ENCODE measurements around the gene FBXO42.
"Not testable (repeated sequence)": the region's sequence is repeated elsewhere in the genome, so short reads cannot be mapped to it uniquely, and the experiment has no call there.

FBXO42 gene

GRCh38 chr1:16371725-16372124 is 19.4 kb upstream of the FBXO42 start:
- peak in 1 of 2 experiments; percentile 46 for DNase-seq

- no peak for DNase-seq
Measured at GRCh38 chr1:16369821-16370220, 17.5 kb upstream of the FBXO42 start.

GRCh38 chr1:16367968-16368890 is 15.9 kb upstream of the FBXO42 start:
- peak in 1 of 2 experiments; percentile 27 for DNase-seq

- DNase-seq, result peak; percentile 56 to 87
Measured at GRCh38 chr1:16367258-16367967, 15.1 kb upstream of the FBXO42 start.

GRCh38 chr1:16366722-16367257 is 14.5 kb upstream of the FBXO42 start, which contains the start of gene SZRD1:
Gene SZRD1, plus strand, starts transcription at chr1:16367242. Its CDS starts 16 bp downstream, at chr1:16367258.
- DNase-seq, result peak; percentile 94 to 96

GRCh38 chr1:16365146-16365498 is 12.8 kb upstream of the FBXO42 start:
- DNase-seq, result not testable (repeated sequence)

GRCh38 chr1:16356867-16357266 is 4.6 kb upstream of the FBXO42 start:
- DNase-seq, result no peak

- no peak for DNase-seq
Measured at GRCh38 chr1:16354619-16355018, 2.3 kb upstream of the FBXO42 start.

- DNase-seq, result no peak
Measured at GRCh38 chr1:16352842-16353535, 709 bp upstream of the FBXO42 start.

GRCh38 chr1:16351456-16351993 is 755 bp downstream of the FBXO42 start:
- DNase-seq, result no peak

GRCh38 chr1:16349847-16350406 is 2.4 kb downstream of the FBXO42 start:
- no peak for DNase-seq

- DNase-seq, result peak; percentile 55 to 74
Measured at GRCh38 chr1:16348414-16349182, 3.7 kb downstream of the FBXO42 start.

GRCh38 chr1:16343276-16343675 is 9.0 kb downstream of the FBXO42 start:
- DNase-seq, result not testable (repeated sequence)

- no peak for DNase-seq
Measured at GRCh38 chr1:16342331-16343062, 9.8 kb downstream of the FBXO42 start.

- no peak for DNase-seq
Measured at GRCh38 chr1:16340673-16341072, 11.6 kb downstream of the FBXO42 start.

GRCh38 chr1:16338961-16339360 is 13.3 kb downstream of the FBXO42 start:
- DNase-seq, result no peak

GRCh38 chr1:16334655-16335340 is 17.5 kb downstream of the FBXO42 start:
- DNase-seq, result no peak

GRCh38 chr1:16326833-16327404 is 25.4 kb downstream of the FBXO42 start:
- DNase-seq, result no peak

- peak in 1 of 2 experiments; percentile 24 for DNase-seq
Measured at GRCh38 chr1:16324456-16324890, 27.8 kb downstream of the FBXO42 start.

Measured in SW 1271 (cell line).